ENCODE results near the gene CNTNAP2.

- TF ChIP-seq ZNF639 (tag by site-specific recombination; IDR thresholded peaks at IDR 0.05): no peak
- TF ChIP-seq HOXA7 (CRISPR knock-in tag; IDR thresholded peaks at IDR 0.05; ENCODE audit: borderline replicate concordance): no peak
- TF ChIP-seq ZBTB8A (tag by site-specific recombination; IDR thresholded peaks at IDR 0.05): no peak
- TF ChIP-seq ZNF426 (tag by site-specific recombination; IDR thresholded peaks at IDR 0.05): no peak
Observed at GRCh38 chr7:146713934-146714333, 597.3 kb downstream of the CNTNAP2 start.
